A549 (cell line): Measurements from ENCODE around the gene SLFN11. TPM values are rescaled to one million over a fixed set of nuclear protein-coding genes. Genes with fewer than 3 reads are reported as not detected.
A peak's percentile ranks its signal among the peaks of the same experiment; 100 is the strongest.

ENCODE experiments used
- ATAC-seq, 2 experiments: fragments of 200-7000 bp in 1 of 2; fragments of >200 bp in 1 of 2; cut with Nextera tagmentation in 1 of 2; cut with Tn5 transposase in 1 of 2; 3 replicates each; pipeline versions ENCODE4 v1.8.0 to v1.9.1; 2018 to 2020; ENCODE audit warnings: mild to moderate bottlenecking in 1 of 2, moderate library complexity in 1 of 2
- CTCF ChIA-PET: fragments of 300-600 bp; sonication (Branson Sonifier 250); formaldehyde crosslinking; extraction: SDS; loops from one replicate; lab custom pipeline; 2021; ENCODE audit warnings: antibody characterized with exemption, inconsistent platforms; lab: Yijun Ruan, JAX
- POLR2A ChIA-PET: fragments of 350-600 bp; formaldehyde crosslinking; extraction: SDS; loops from one replicate; lab custom pipeline; 2021; ENCODE audit warnings: antibody characterized with exemption, inconsistent platforms; lab: Yijun Ruan, JAX
- DNase-seq, 2 experiments: peaks; one replicate each; pipeline versions ENCODE4 v3.0.0 to v3.0.0-alpha.2; 2011 to 2016; ENCODE audit warnings: low read depth in 1 of 2, low spot score in 1 of 2
- FAIRE-seq: peaks from 2 replicates; lab custom pipeline; 2011; peaks lifted over from hg19 to GRCh38; lab: Jason Lieb, UNC
- H3K27ac ChIP-seq, 2 experiments: fragments of >200 bp; sonication (Bioruptor Twin); formaldehyde crosslinking; 3 replicates each; pipeline ENCODE4 v1.5.1; 2016 to 2017
- H3K4me1 ChIP-seq: fragments of >200 bp; sonication (Bioruptor Twin); formaldehyde crosslinking; 3 replicates; pipeline ENCODE4 v1.6.1; 2016
- H3K4me2 ChIP-seq: fragments of >200 bp; sonication (Bioruptor Twin); formaldehyde crosslinking; 3 replicates; pipeline ENCODE4 v1.6.1; 2016
- H3K4me3 ChIP-seq: fragments of >200 bp; sonication (Bioruptor Twin); formaldehyde crosslinking; 3 replicates; pipeline ENCODE4 v1.5.1; 2016
- H3K9me3 ChIP-seq: fragments of >200 bp; sonication (Bioruptor Twin); formaldehyde crosslinking; 3 replicates; pipeline ENCODE4 v1.6.1; 2016
- BHLHE40 ChIP-seq: IDR thresholded peaks from 2 replicates; pipeline ENCODE4 v1.6.1; 2012; ENCODE audit warnings: low read depth, low read length, inconsistent platforms
- CEBPB ChIP-seq, 2 experiments: fragments of >200 bp in 1 of 2; sonication (Bioruptor Twin) in 1 of 2; formaldehyde crosslinking in 1 of 2; IDR thresholded peaks; 2 replicates each; pipeline ENCODE4 v1.6.1; 2012 to 2016
- EHF ChIP-seq: fragments of 250-450 bp; sonication (Bioruptor Pico); IDR thresholded peaks from 2 replicates; pipeline ENCODE4 v1.5.0; 2020; ENCODE audit warnings: mild to moderate bottlenecking
- FOSL2 ChIP-seq, 2 experiments: fragments of 450-650 bp in 1 of 2; fragments of >200 bp in 1 of 2; sonication (Bioruptor Twin) in 1 of 2; formaldehyde crosslinking; IDR thresholded peaks; 2 replicates each; pipeline versions ENCODE4 v1.5.0 to v1.6.1; 2016 to 2020; ENCODE audit warnings: mild to moderate bottlenecking in 1 of 2, moderate library complexity in 1 of 2
- FOXS1 ChIP-seq: fragments of 250-450 bp; sonication (Bioruptor Pico); IDR thresholded peaks from 2 replicates; pipeline ENCODE4 v1.5.0; 2020; ENCODE audit warnings: mild to moderate bottlenecking, moderate library complexity
- HDAC2 ChIP-seq: fragments of 200-600 bp; sonication (generic); IDR thresholded peaks from 2 replicates; pipeline ENCODE4 v1.6.1; 2016
- HEYL ChIP-seq: fragments of 250-450 bp; sonication (Bioruptor Pico); IDR thresholded peaks from 2 replicates; pipeline ENCODE4 v1.8.0; 2021; ENCODE audit warnings: mild to moderate bottlenecking, moderate library complexity
- HOXB13 ChIP-seq: fragments of 250-450 bp; sonication (Bioruptor Pico); IDR thresholded peaks from 2 replicates; pipeline ENCODE4 v1.5.0; 2020; ENCODE audit warnings: low read depth, mild to moderate bottlenecking, moderate library complexity
- HOXB5 ChIP-seq: fragments of 250-450 bp; sonication (Bioruptor Pico); IDR thresholded peaks from 2 replicates; pipeline ENCODE4 v1.5.0; 2020; ENCODE audit warnings: mild to moderate bottlenecking, moderate library complexity
- JUN ChIP-seq, 2 experiments: fragments of >200 bp; sonication (Bioruptor Twin); formaldehyde crosslinking; IDR thresholded peaks; 2 replicates in 1 of 2; 3 replicates in 1 of 2; pipeline ENCODE4 v1.6.1; 2016 to 2017
- JUNB ChIP-seq: fragments of >200 bp; sonication (Bioruptor Twin); formaldehyde crosslinking; IDR thresholded peaks from 2 replicates; pipeline ENCODE4 v1.6.1; 2016
- KDM1A ChIP-seq: fragments of 200-600 bp; sonication (generic); IDR thresholded peaks from 2 replicates; pipeline ENCODE4 v1.6.1; 2016; ENCODE audit warnings: low read depth, mild to moderate bottlenecking
- MAZ ChIP-seq: fragments of 150-350 bp; IDR thresholded peaks from 2 replicates; pipeline ENCODE4 v1.6.1; 2014; ENCODE audit warnings: antibody characterized with exemption, low read depth, low read length, borderline replicate concordance
- MYC ChIP-seq: IDR thresholded peaks from 2 replicates; pipeline ENCODE4 v1.6.1; 2012; ENCODE audit warnings: mild to moderate bottlenecking, inconsistent platforms, low read length, improper control_type of control experiment, borderline replicate concordance
- NFE2L2 ChIP-seq: fragments of 150-350 bp; conservative IDR thresholded peaks from 2 replicates; pipeline ENCODE4 v1.6.1; 2014; ENCODE audit warnings: low read length
- PBX3 ChIP-seq: IDR thresholded peaks from 2 replicates; pipeline ENCODE4 v1.6.1; 2012
- PHF8 ChIP-seq: fragments of 200-600 bp; sonication (generic); IDR thresholded peaks from 2 replicates; pipeline ENCODE4 v1.6.1; 2016; ENCODE audit warnings: low read depth, mild to moderate bottlenecking, antibody characterized with exemption, moderate library complexity, borderline replicate concordance
- RAD21 ChIP-seq, 2 experiments: fragments of >200 bp in 1 of 2; sonication (Bioruptor Twin) in 1 of 2; formaldehyde crosslinking in 1 of 2; IDR thresholded peaks in 1 of 2; conservative IDR thresholded peaks in 1 of 2; 2 replicates in 1 of 2; 3 replicates in 1 of 2; pipeline ENCODE4 v1.6.1; 2012 to 2018; ENCODE audit warnings: inconsistent platforms in 1 of 2
- RFX5 ChIP-seq: fragments of 450-650 bp; IDR thresholded peaks from 2 replicates; pipeline ENCODE4 v1.7.1; 2014; ENCODE audit warnings: antibody characterized with exemption, mild to moderate bottlenecking, moderate library complexity
- SMC3 ChIP-seq: fragments of >200 bp; sonication (Bioruptor Twin); formaldehyde crosslinking; IDR thresholded peaks from 3 replicates; pipeline ENCODE4 v1.6.1; 2018; ENCODE audit warnings: inconsistent platforms
- ZFP36 ChIP-seq: fragments of 450-650 bp; IDR thresholded peaks from 2 replicates; pipeline ENCODE4 v1.6.1; 2014; ENCODE audit warnings: borderline replicate concordance; ENCODE audit not compliant: partially characterized antibody
- ZSCAN20 ChIP-seq: fragments of 250-450 bp; sonication (Bioruptor Pico); IDR thresholded peaks from 2 replicates; pipeline ENCODE4 v1.8.0; 2022; ENCODE audit warnings: mild to moderate bottlenecking, moderate library complexity
- WGBS: methylation state at CpG from one replicate; pipeline ENCODE4 v1.1.6; 2017; ENCODE audit errors: missing lambda C conversion rate; 5-methylcytosine and 5-hydroxymethylcytosine counted together
- polyA plus RNA-seq, 4 experiments: library from polyadenylated mRNA; depleted of rRNA in 3 of 4; stranded (reverse); fragments of >200 nt; fragmentation: RNase III in 1 of 4; extraction: RNeasy Plus Mini Kit Qiagen cat#74134 plus additional on column Dnase treatment in 1 of 4; gene quantifications; 2 replicates in 3 of 4; 3 replicates in 1 of 4; pipeline ENCODE4 v1.2.3, GENCODE V29; 2011 to 2017
- TF ChIP-seq, protein P1 (sequence below): fragments of >200 bp; sonication (Bioruptor Twin); formaldehyde crosslinking; IDR thresholded peaks from 2 replicates; pipeline ENCODE4 v1.6.1; 2016
- TF ChIP-seq, protein P2 (sequence below): fragments of >200 bp; sonication (Bioruptor Twin); formaldehyde crosslinking; IDR thresholded peaks from 3 replicates; pipeline ENCODE4 v1.5.1; 2016
- TF ChIP-seq, protein P3 (sequence below): IDR thresholded peaks from 2 replicates; pipeline ENCODE4 v1.6.1; 2012; ENCODE audit warnings: low read depth, borderline replicate concordance

SLFN11 gene
- polyA plus RNA-seq, 2 of the 4 experiments (the other 2 are of a cell fraction) = 8.2 to 27.2 TPM

- H3K27ac ChIP-seq = no peak overlapping the region
- WGBS = 72% methylated on average over 9 of the region's 9 CpGs
- H3K4me3 ChIP-seq = no peak overlapping the region
- ATAC-seq (peak; percentile 20 to 42; a peak in 4 of 6 replicates), DNase-seq (peak in 1 of 2 experiments; percentile 13), FAIRE-seq (no peak)
- CTCF ChIA-PET = interaction anchor here (0.8 to 11.7 kb wide), 13 partner anchors 8 to 433 kb away, joined by 3 to 291 read pairs (median 6); partner anchors contain the start of gene SLFN12L
- POLR2A ChIA-PET = no interaction called here
- no peaks in the 10 kb centered on the region for H3K9me3 ChIP-seq
- H3K4me2 ChIP-seq = no peak overlapping the region
- peaks cover 6% of the 10 kb centered on the region for H3K4me1 ChIP-seq
- TF ChIP-seq, protein P1, sequence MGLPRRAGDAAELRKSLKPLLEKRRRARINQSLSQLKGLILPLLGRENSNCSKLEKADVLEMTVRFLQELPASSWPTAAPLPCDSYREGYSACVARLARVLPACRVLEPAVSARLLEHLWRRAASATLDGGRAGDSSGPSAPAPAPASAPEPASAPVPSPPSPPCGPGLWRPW = no peak
- TF ChIP-seq HDAC2 (no peak), HEYL (no peak), KDM1A (no peak), SMC3 (no peak), MYC (no peak), EHF (CRISPR knock-in tag) (no peak), HOXB13 (CRISPR knock-in tag) (no peak)
Observed at GRCh38 chr17:35314415-35315216, 58.8 kb downstream of the SLFN11 start.

- ChIA-PET POLR2A (no interaction called here), CTCF (interaction anchor here (0.9 to 11.7 kb wide), 20 partner anchors 9 to 434 kb away, joined by 3 to 291 read pairs (median 5); partner anchors contain the start of gene SLFN12L)
- Histone ChIP-seq H3K4me3 (no peak overlapping the region), H3K27ac (no peak overlapping the region), H3K4me2 (no peak overlapping the region), H3K4me1 (peaks cover 6% of the 10 kb centered on the region), H3K9me3 (no peaks in the 10 kb centered on the region)
- no peak for TF ChIP-seq BHLHE40
- TF ChIP-seq SMC3 = no peak
- TF ChIP-seq FOSL2 (IDR thresholded peaks at IDR 0.05) = no peak
- no peak for TF ChIP-seq FOSL2 (CRISPR knock-in tag; IDR thresholded peaks at IDR 0.05)
- no peak for TF ChIP-seq PHF8
- ATAC-seq (no peak), DNase-seq (no peak), FAIRE-seq (no peak)
- 77% methylated on average over 19 of the region's 19 CpGs for WGBS
Observed at GRCh38 chr17:35313875-35314409, 59.5 kb downstream of the SLFN11 start.

DNA sequence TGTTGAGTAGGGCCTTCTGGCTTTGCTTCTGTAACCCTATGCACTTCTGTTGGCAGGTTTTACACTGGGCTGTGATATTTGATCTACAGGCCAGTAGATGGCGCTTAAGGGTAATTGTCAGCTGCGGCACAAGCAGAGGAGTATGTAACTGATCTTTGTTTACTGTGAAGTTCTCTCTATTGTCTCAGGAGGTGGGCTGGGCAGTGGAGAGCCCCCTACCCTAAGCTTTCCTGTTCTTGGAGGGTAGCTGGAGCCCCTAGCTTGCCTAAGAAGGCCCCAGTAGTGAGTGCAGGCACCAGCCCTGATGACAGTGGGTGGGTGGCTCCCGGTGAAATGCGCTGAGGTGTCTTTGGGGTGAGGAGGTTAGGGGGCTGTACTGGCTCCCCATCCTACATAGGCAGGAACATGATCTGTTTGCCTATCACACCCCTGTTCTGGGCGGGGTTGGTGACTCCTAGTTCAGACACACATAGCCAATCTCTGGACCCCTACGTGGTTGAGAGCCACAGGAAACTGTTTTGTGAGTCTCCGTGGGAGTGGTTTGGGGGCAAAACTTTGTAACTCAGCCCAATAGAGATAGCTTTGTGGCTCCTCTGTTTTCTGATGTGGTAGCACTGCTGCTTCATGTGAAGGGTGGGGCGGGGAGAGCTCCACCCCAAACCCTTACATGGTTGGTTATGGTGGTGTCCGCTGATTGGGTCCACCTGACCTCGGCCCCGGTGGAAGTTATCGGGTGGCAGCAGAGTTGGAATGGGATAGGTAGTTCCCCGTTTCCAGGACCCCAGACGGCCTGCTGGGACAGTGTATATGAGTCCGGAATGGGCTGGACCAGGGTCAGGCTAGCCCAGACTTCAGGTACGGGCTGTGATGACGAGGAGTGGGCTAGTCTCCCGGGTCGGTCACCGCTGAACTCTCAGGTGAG is 60.4 kb downstream of the SLFN11 start:
- no peak overlapping the region for H3K27ac ChIP-seq
- H3K4me2 ChIP-seq = no peak overlapping the region
- FAIRE-seq = peak; percentile 96
- peak; percentile 69 to 77 for DNase-seq
- peak; percentile 96 to 98 for ATAC-seq
- peaks cover 6% of the 10 kb centered on the region for H3K4me1 ChIP-seq
- H3K9me3 ChIP-seq = no peaks in the 10 kb centered on the region
- no peak overlapping the region for H3K4me3 ChIP-seq
- ChIA-PET CTCF (interaction anchor here (0.6 to 11.7 kb wide), 74 partner anchors 9 to 435 kb away, joined by 3 to 291 read pairs (median 4); partner anchors contain the start of genes SLFN12L, SLFN13, SLFN5 and UNC45B), POLR2A (interaction anchor here (0.6 kb wide), 2 partner anchors 70 to 74 kb away, joined by 3 read pairs; partner anchors contain the start of gene SLFN5)
- 61% methylated on average over 20 of the region's 20 CpGs for WGBS
- TF ChIP-seq PBX3 (no peak), FOXS1 (CRISPR knock-in tag) (no peak), RAD21 (conservative IDR thresholded peaks at IDR 0.05 in 1 of 2, IDR thresholded peaks at IDR 0.05 in 1 of 2) (peak; percentile 90 to 94), CEBPB (IDR thresholded peaks at IDR 0.05) (no peak), ZSCAN20 (CRISPR knock-in tag) (no peak), ZFP36 (no peak), NFE2L2 (no peak), SMC3 (peak; percentile 91), RFX5 (no peak), HOXB5 (CRISPR knock-in tag) (no peak), MAZ (no peak), JUNB (no peak), JUN (IDR thresholded peaks at IDR 0.05) (no peak), FOSL2 (IDR thresholded peaks at IDR 0.05) (no peak), FOSL2 (CRISPR knock-in tag; IDR thresholded peaks at IDR 0.05) (no peak)
- TF ChIP-seq, protein P2, sequence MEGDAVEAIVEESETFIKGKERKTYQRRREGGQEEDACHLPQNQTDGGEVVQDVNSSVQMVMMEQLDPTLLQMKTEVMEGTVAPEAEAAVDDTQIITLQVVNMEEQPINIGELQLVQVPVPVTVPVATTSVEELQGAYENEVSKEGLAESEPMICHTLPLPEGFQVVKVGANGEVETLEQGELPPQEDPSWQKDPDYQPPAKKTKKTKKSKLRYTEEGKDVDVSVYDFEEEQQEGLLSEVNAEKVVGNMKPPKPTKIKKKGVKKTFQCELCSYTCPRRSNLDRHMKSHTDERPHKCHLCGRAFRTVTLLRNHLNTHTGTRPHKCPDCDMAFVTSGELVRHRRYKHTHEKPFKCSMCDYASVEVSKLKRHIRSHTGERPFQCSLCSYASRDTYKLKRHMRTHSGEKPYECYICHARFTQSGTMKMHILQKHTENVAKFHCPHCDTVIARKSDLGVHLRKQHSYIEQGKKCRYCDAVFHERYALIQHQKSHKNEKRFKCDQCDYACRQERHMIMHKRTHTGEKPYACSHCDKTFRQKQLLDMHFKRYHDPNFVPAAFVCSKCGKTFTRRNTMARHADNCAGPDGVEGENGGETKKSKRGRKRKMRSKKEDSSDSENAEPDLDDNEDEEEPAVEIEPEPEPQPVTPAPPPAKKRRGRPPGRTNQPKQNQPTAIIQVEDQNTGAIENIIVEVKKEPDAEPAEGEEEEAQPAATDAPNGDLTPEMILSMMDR = peak; percentile 89
- TF ChIP-seq, protein P3, sequence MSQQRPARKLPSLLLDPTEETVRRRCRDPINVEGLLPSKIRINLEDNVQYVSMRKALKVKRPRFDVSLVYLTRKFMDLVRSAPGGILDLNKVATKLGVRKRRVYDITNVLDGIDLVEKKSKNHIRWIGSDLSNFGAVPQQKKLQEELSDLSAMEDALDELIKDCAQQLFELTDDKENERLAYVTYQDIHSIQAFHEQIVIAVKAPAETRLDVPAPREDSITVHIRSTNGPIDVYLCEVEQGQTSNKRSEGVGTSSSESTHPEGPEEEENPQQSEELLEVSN = no peak
